ENCODE measurements around the gene VAV2.
A peak's percentile ranks its signal among the peaks of the same experiment; 100 is the strongest.
"Not testable (repeated sequence)": the region's sequence is repeated elsewhere in the genome, so short reads cannot be mapped to it uniquely, and the experiment has no call there.

VAV2 gene

GRCh38 chr9:133777068-133777791, 214.9 kb downstream of the VAV2 start:
- DNase-seq: no peak

GRCh38 chr9:133775951-133776905, 215.9 kb downstream of the VAV2 start:
- DNase-seq: no peak

GRCh38 chr9:133775291-133775690, 216.8 kb downstream of the VAV2 start:
- no peak for DNase-seq

- no peak for DNase-seq
Observed at GRCh38 chr9:133774799-133775198, 217.3 kb downstream of the VAV2 start.

GRCh38 chr9:133773889-133774655, 218.1 kb downstream of the VAV2 start:
- DNase-seq: no peak

GRCh38 chr9:133772581-133772980, 219.5 kb downstream of the VAV2 start:
- DNase-seq: no peak

GRCh38 chr9:133771486-133772482, 220.3 kb downstream of the VAV2 start:
- DNase-seq: no peak

- no peak for DNase-seq
Observed at GRCh38 chr9:133770076-133770777, 221.9 kb downstream of the VAV2 start.

GRCh38 chr9:133769511-133770075, 222.5 kb downstream of the VAV2 start:
- no peak for DNase-seq

GRCh38 chr9:133768859-133769510, 223.1 kb downstream of the VAV2 start:
- peak; percentile 30 for DNase-seq

GRCh38 chr9:133768371-133768858, 223.7 kb downstream of the VAV2 start:
- DNase-seq: no peak

GRCh38 chr9:133767625-133768024, 224.5 kb downstream of the VAV2 start:
- DNase-seq: no peak

GRCh38 chr9:133767008-133767407, 225.1 kb downstream of the VAV2 start:
- no peak for DNase-seq

- DNase-seq: not testable (repeated sequence)
Observed at GRCh38 chr9:133766234-133766633, 225.9 kb downstream of the VAV2 start.

GRCh38 chr9:133763272-133764183, 228.6 kb downstream of the VAV2 start:
- no peak for DNase-seq

GRCh38 chr9:133762488-133763271, 229.4 kb downstream of the VAV2 start:
- no peak for DNase-seq

- no peak for DNase-seq
Observed at GRCh38 chr9:133761641-133762248, 230.4 kb downstream of the VAV2 start.

All from OCI-M1 (cell line).